Measurements from ENCODE around the gene AMPH.
A peak's percentile ranks its signal among the peaks of the same experiment; 100 is the strongest.

Gene AMPH

GRCh38 chr7:38535073-38535472 lies 96.1 kb downstream of the AMPH start:
- no peak for DNase-seq

- no peak for DNase-seq
Observed at GRCh38 chr7:38525857-38526256, 105.3 kb downstream of the AMPH start.

GRCh38 chr7:38524786-38525185 lies 106.4 kb downstream of the AMPH start:
- DNase-seq, result no peak

- no peak for DNase-seq
Observed at GRCh38 chr7:38520741-38521140, 110.4 kb downstream of the AMPH start.

GRCh38 chr7:38518541-38518940 lies 112.6 kb downstream of the AMPH start:
- DNase-seq, result no peak

- DNase-seq, result no peak
Observed at GRCh38 chr7:38512704-38513103, 118.5 kb downstream of the AMPH start.

GRCh38 chr7:38512291-38512690 lies 118.9 kb downstream of the AMPH start:
- no peak for DNase-seq

- no peak for DNase-seq
Observed at GRCh38 chr7:38507384-38507783, 123.8 kb downstream of the AMPH start.

GRCh38 chr7:38506756-38507155 lies 124.4 kb downstream of the AMPH start:
- no peak for DNase-seq

- DNase-seq, result no peak
Observed at GRCh38 chr7:38506004-38506403, 125.2 kb downstream of the AMPH start.

- DNase-seq, result no peak
Observed at GRCh38 chr7:38504684-38505083, 126.5 kb downstream of the AMPH start.

- no peak for DNase-seq
Observed at GRCh38 chr7:38502848-38503247, 128.3 kb downstream of the AMPH start.

GRCh38 chr7:38502289-38502688 lies 128.9 kb downstream of the AMPH start:
- no peak for DNase-seq

- no peak for DNase-seq
Observed at GRCh38 chr7:38492010-38492409, 139.2 kb downstream of the AMPH start.

GRCh38 chr7:38482521-38482920 lies 148.7 kb downstream of the AMPH start:
- DNase-seq, result no peak

- DNase-seq, result no peak
Observed at GRCh38 chr7:38481401-38481800, 149.8 kb downstream of the AMPH start.

- DNase-seq, result no peak
Observed at GRCh38 chr7:38478404-38478803, 152.8 kb downstream of the AMPH start.

GRCh38 chr7:38477333-38477732 lies 153.8 kb downstream of the AMPH start:
- DNase-seq, result no peak

- no peak for DNase-seq
Observed at GRCh38 chr7:38476764-38477163, 154.4 kb downstream of the AMPH start.

GRCh38 chr7:38465956-38466355 lies 165.2 kb downstream of the AMPH start:
- no peak for DNase-seq

GRCh38 chr7:38463277-38464225 lies 167.6 kb downstream of the AMPH start:
- peak; percentile 91 for DNase-seq

- DNase-seq, result no peak
Observed at GRCh38 chr7:38462819-38463218, 168.4 kb downstream of the AMPH start.

- DNase-seq, result no peak
Observed at GRCh38 chr7:38461887-38462286, 169.3 kb downstream of the AMPH start.

GRCh38 chr7:38453826-38454225 lies 177.3 kb downstream of the AMPH start:
- no peak for DNase-seq

- no peak for DNase-seq
Observed at GRCh38 chr7:38453168-38453567, 178.0 kb downstream of the AMPH start.
